Memory B cell (primary cell): ENCODE data around the gene KRT33B.
"Not testable (repeated sequence)": the region's sequence is repeated elsewhere in the genome, so short reads cannot be mapped to it uniquely, and the experiment has no call there.

ENCODE experiments used
- ATAC-seq: fragments of 150-1000 bp; cut with Tn5 transposase; 2 replicates; pipeline ENCODE4 v1.10.0; 2021; ENCODE audit warnings: low read depth, mild to moderate bottlenecking, moderate library complexity
- DNase-seq, 2 donors: peaks; one replicate each; pipeline ENCODE4 v3.0.0; 2022; ENCODE audit warnings: low spot score in 2 of 2
- H3K27ac Mint-ChIP-seq: one replicate; pipeline ENCODE4 v1.8.0; 2022; ENCODE audit warnings: mild to moderate bottlenecking, moderate library complexity, mixed read lengths
- H3K27me3 Mint-ChIP-seq: one replicate; pipeline ENCODE4 v1.8.0; 2022; ENCODE audit warnings: mixed read lengths
- H3K36me3 Mint-ChIP-seq: one replicate; pipeline ENCODE4 v1.8.0; 2022; ENCODE audit warnings: mild to moderate bottlenecking, mixed read lengths
- H3K4me1 Mint-ChIP-seq: one replicate; pipeline ENCODE4 v1.8.0; 2022; ENCODE audit warnings: mixed read lengths
- H3K4me3 Mint-ChIP-seq: one replicate; pipeline ENCODE4 v1.8.0; 2022; ENCODE audit warnings: mild to moderate bottlenecking, moderate library complexity, mixed read lengths
- H3K9me3 Mint-ChIP-seq: one replicate; pipeline ENCODE4 v1.8.0; 2022; ENCODE audit warnings: mixed read lengths

Gene KRT33B

GRCh38 chr17:41403404-41404023, 33.9 kb upstream of the KRT33B start:
- no peak overlapping the region for H3K4me3 Mint-ChIP-seq
- H3K36me3 Mint-ChIP-seq = no peaks in the 10 kb centered on the region
- peaks cover 13% of the 10 kb centered on the region for H3K27me3 Mint-ChIP-seq
- no peak for ATAC-seq
- H3K4me1 Mint-ChIP-seq = no peaks in the 10 kb centered on the region
- no peaks in the 10 kb centered on the region for H3K9me3 Mint-ChIP-seq
- no peak overlapping the region for H3K27ac Mint-ChIP-seq
- DNase-seq = no peak

- ATAC-seq (no peak), DNase-seq (no peak)
- Mint-ChIP-seq H3K4me1 (no peaks in the 10 kb centered on the region), H3K36me3 (no peaks in the 10 kb centered on the region), H3K9me3 (no peaks in the 10 kb centered on the region), H3K27ac (no peak overlapping the region), H3K27me3 (peaks cover 20% of the 10 kb centered on the region), H3K4me3 (no peak overlapping the region)
Observed at GRCh38 chr17:41402161-41402560, 32.5 kb upstream of the KRT33B start.

GRCh38 chr17:41396996-41397660, 27.5 kb upstream of the KRT33B start, which contains the start of gene KRT31:
KRT31 (minus strand) TSS chr17:41397608; CDS start chr17:41397539, 69 bp downstream.
- H3K27me3 Mint-ChIP-seq = peaks cover 23% of the 10 kb centered on the region
- no peak for DNase-seq
- H3K4me1 Mint-ChIP-seq = no peaks in the 10 kb centered on the region
- H3K4me3 Mint-ChIP-seq = no peak within 1 kb of the TSS
- no peaks in the 10 kb centered on the region for H3K36me3 Mint-ChIP-seq
- no peak within 1 kb of the TSS for H3K27ac Mint-ChIP-seq
- no peaks in the 10 kb centered on the region for H3K9me3 Mint-ChIP-seq
- ATAC-seq = no peak

GRCh38 chr17:41396340-41396739, 26.7 kb upstream of the KRT33B start:
- Mint-ChIP-seq H3K27me3 (peaks cover 23% of the 10 kb centered on the region), H3K4me3 (no peak overlapping the region), H3K9me3 (no peaks in the 10 kb centered on the region), H3K36me3 (no peaks in the 10 kb centered on the region), H3K27ac (no peak overlapping the region), H3K4me1 (no peaks in the 10 kb centered on the region)
- ATAC-seq (no peak), DNase-seq (no peak)

GRCh38 chr17:41395611-41396010, 26.0 kb upstream of the KRT33B start:
- Mint-ChIP-seq H3K27me3 (peaks cover 22% of the 10 kb centered on the region), H3K9me3 (no peaks in the 10 kb centered on the region), H3K36me3 (no peaks in the 10 kb centered on the region), H3K4me1 (no peaks in the 10 kb centered on the region), H3K4me3 (no peak overlapping the region), H3K27ac (no peak overlapping the region)
- no peak for DNase-seq
- no peak for ATAC-seq

- DNase-seq, H3K27ac Mint-ChIP-seq, ATAC-seq, H3K4me1 Mint-ChIP-seq, H3K9me3 Mint-ChIP-seq, H3K36me3 Mint-ChIP-seq, H3K4me3 Mint-ChIP-seq: not testable (repeated sequence)
- H3K27me3 Mint-ChIP-seq = peaks cover 20% of the 10 kb centered on the region
Observed at GRCh38 chr17:41395044-41395443, 25.4 kb upstream of the KRT33B start.

- H3K36me3 Mint-ChIP-seq = no peaks in the 10 kb centered on the region
- no peaks in the 10 kb centered on the region for H3K4me1 Mint-ChIP-seq
- H3K27me3 Mint-ChIP-seq = peaks cover 21% of the 10 kb centered on the region
- ATAC-seq = no peak
- H3K4me3 Mint-ChIP-seq = no peak overlapping the region
- H3K27ac Mint-ChIP-seq = no peak overlapping the region
- DNase-seq = no peak
- no peaks in the 10 kb centered on the region for H3K9me3 Mint-ChIP-seq
Observed at GRCh38 chr17:41394254-41394996, 24.8 kb upstream of the KRT33B start.

- ATAC-seq (no peak), DNase-seq (no peak)
- Mint-ChIP-seq H3K27ac (no peak overlapping the region), H3K27me3 (peaks cover 18% of the 10 kb centered on the region), H3K36me3 (no peaks in the 10 kb centered on the region), H3K9me3 (no peaks in the 10 kb centered on the region), H3K4me1 (no peaks in the 10 kb centered on the region), H3K4me3 (no peak overlapping the region)
Observed at GRCh38 chr17:41393826-41394225, 24.2 kb upstream of the KRT33B start.

- peaks cover 18% of the 10 kb centered on the region for H3K27me3 Mint-ChIP-seq
- DNase-seq = no peak
Observed at GRCh38 chr17:41393294-41393693, 23.7 kb upstream of the KRT33B start.

GRCh38 chr17:41392278-41392677, 22.7 kb upstream of the KRT33B start:
- H3K36me3 Mint-ChIP-seq = no peaks in the 10 kb centered on the region

More at GRCh38 chr17:41393294-41393693, 23.7 kb upstream of the KRT33B start:
- no peak for ATAC-seq
- Mint-ChIP-seq H3K4me1 (no peaks in the 10 kb centered on the region), H3K9me3 (no peaks in the 10 kb centered on the region), H3K4me3 (no peak overlapping the region), H3K36me3 (no peaks in the 10 kb centered on the region), H3K27ac (no peak overlapping the region)

GRCh38 chr17:41391535-41391934, 21.9 kb upstream of the KRT33B start:
- H3K4me3 Mint-ChIP-seq = no peak overlapping the region
- ATAC-seq (no peak), DNase-seq (no peak)
- peaks cover 3% of the 10 kb centered on the region for H3K9me3 Mint-ChIP-seq
- no peaks in the 10 kb centered on the region for H3K36me3 Mint-ChIP-seq
- H3K4me1 Mint-ChIP-seq = no peaks in the 10 kb centered on the region
- peaks cover 12% of the 10 kb centered on the region for H3K27me3 Mint-ChIP-seq
- no peak overlapping the region for H3K27ac Mint-ChIP-seq

More at GRCh38 chr17:41392278-41392677, 22.7 kb upstream of the KRT33B start:
- DNase-seq (no peak), ATAC-seq (no peak)
- H3K4me1 Mint-ChIP-seq = no peaks in the 10 kb centered on the region
- no peaks in the 10 kb centered on the region for H3K9me3 Mint-ChIP-seq
- peaks cover 12% of the 10 kb centered on the region for H3K27me3 Mint-ChIP-seq
- H3K27ac Mint-ChIP-seq = no peak overlapping the region
- no peak overlapping the region for H3K4me3 Mint-ChIP-seq

- DNase-seq = no peak
- peaks cover 12% of the 10 kb centered on the region for H3K27me3 Mint-ChIP-seq
- H3K36me3 Mint-ChIP-seq = no peaks in the 10 kb centered on the region
- H3K9me3 Mint-ChIP-seq = peaks cover 5% of the 10 kb centered on the region
- no peaks in the 10 kb centered on the region for H3K4me1 Mint-ChIP-seq
- no peak for ATAC-seq
- H3K4me3 Mint-ChIP-seq = no peak overlapping the region
- no peak overlapping the region for H3K27ac Mint-ChIP-seq
Observed at GRCh38 chr17:41390411-41390938, 20.9 kb upstream of the KRT33B start.

GRCh38 chr17:41387670-41388069, 18.1 kb upstream of the KRT33B start:
- ATAC-seq = no peak
- H3K27ac Mint-ChIP-seq = no peak overlapping the region
- DNase-seq = no peak
- H3K4me3 Mint-ChIP-seq = no peak overlapping the region
- no peaks in the 10 kb centered on the region for H3K4me1 Mint-ChIP-seq
- peaks cover 2% of the 10 kb centered on the region for H3K36me3 Mint-ChIP-seq
- peaks cover 10% of the 10 kb centered on the region for H3K27me3 Mint-ChIP-seq
- H3K9me3 Mint-ChIP-seq = peaks cover 10% of the 10 kb centered on the region

- DNase-seq = no peak
- peaks cover 10% of the 10 kb centered on the region for H3K9me3 Mint-ChIP-seq
- H3K36me3 Mint-ChIP-seq = peaks cover 2% of the 10 kb centered on the region
- no peak overlapping the region for H3K27ac Mint-ChIP-seq
- no peaks in the 10 kb centered on the region for H3K4me1 Mint-ChIP-seq
- ATAC-seq = no peak
- H3K27me3 Mint-ChIP-seq = peaks cover 10% of the 10 kb centered on the region
- no peak overlapping the region for H3K4me3 Mint-ChIP-seq
Observed at GRCh38 chr17:41386227-41386626, 16.6 kb upstream of the KRT33B start.
